Transverse colon (tissue), 3 donors: ENCODE data around the gene EXD3.

Experiments
- POLR2A ChIP-seq: fragments of 450-650 bp; IDR thresholded peaks from one replicate; pipeline ENCODE4 v1.6.1; 2016; ENCODE audit warnings: antibody characterized with exemption, mild to moderate bottlenecking, moderate library complexity
- TF ChIP-seq, protein P1 (sequence below), 5 experiments: fragments of 200-600 bp in 3 of 5; fragments of 450-650 bp in 2 of 5; sonication (generic) in 3 of 5; IDR thresholded peaks; 1 replicate in 2 of 5; 2 replicates in 3 of 5; pipeline ENCODE4 v1.5.1; 2016 to 2017; ENCODE audit warnings: antibody characterized with exemption in 5 of 5, inconsistent platforms in 3 of 5, mild to moderate bottlenecking in 2 of 5, moderate library complexity in 1 of 5

DNA sequence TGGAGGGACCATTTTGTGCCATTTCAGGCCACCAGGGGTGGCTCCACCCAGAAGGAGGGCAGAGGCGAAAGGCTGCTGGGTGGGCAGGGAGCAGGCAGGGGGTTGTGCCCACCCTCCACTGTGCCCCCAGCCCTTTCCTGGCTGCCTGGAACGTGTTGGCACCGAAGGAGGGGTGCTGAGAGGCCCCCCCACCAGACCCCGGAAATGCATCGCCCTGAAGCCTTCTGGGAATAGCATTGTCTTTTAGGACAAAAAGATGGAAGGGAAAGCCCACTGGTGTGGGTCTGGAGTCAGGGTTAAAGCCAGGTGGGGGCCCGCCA lies 5.3 kb upstream of the EXD3 start:
- TF ChIP-seq, protein P1, sequence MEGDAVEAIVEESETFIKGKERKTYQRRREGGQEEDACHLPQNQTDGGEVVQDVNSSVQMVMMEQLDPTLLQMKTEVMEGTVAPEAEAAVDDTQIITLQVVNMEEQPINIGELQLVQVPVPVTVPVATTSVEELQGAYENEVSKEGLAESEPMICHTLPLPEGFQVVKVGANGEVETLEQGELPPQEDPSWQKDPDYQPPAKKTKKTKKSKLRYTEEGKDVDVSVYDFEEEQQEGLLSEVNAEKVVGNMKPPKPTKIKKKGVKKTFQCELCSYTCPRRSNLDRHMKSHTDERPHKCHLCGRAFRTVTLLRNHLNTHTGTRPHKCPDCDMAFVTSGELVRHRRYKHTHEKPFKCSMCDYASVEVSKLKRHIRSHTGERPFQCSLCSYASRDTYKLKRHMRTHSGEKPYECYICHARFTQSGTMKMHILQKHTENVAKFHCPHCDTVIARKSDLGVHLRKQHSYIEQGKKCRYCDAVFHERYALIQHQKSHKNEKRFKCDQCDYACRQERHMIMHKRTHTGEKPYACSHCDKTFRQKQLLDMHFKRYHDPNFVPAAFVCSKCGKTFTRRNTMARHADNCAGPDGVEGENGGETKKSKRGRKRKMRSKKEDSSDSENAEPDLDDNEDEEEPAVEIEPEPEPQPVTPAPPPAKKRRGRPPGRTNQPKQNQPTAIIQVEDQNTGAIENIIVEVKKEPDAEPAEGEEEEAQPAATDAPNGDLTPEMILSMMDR (IDR thresholded peaks at IDR 0.05) = peak in 1 of 5 experiments; percentile 9
- no peak for TF ChIP-seq POLR2A
